MCF 10A (cell line): ENCODE results near the gene NPC2. TPM values are rescaled to one million over a fixed set of nuclear protein-coding genes. Genes with fewer than 3 reads are reported as not detected.

Experiments
- Bru-seq: library from RNA; stranded (reverse); fragments of 400-500 nt; gene quantifications from one replicate; lab custom pipeline; 2021; lab: Mats Ljungman, UMichigan
- BruChase-seq, 2 experiments: library from RNA; stranded (reverse); fragments of 400-500 nt; gene quantifications; one replicate each; lab custom pipeline; 2021; lab: Mats Ljungman, UMichigan
- BruUV-seq: library from RNA; stranded (reverse); fragments of 400-500 nt; replicated peaks from 2 replicates; lab custom pipeline; 2021; lab: Mats Ljungman, UMichigan
- CTCF ChIA-PET: fragments of 300-600 bp; sonication (Branson Sonifier 250); formaldehyde crosslinking; extraction: SDS; loops from one replicate; lab custom pipeline; 2021; ENCODE audit warnings: antibody characterized with exemption, inconsistent platforms; lab: Yijun Ruan, JAX
- POLR2A ChIA-PET: fragments of 300-600, 350-650 bp; sonication (Branson Sonifier 250); formaldehyde crosslinking; extraction: SDS; loops from one replicate; lab custom pipeline; 2020; ENCODE audit warnings: antibody characterized with exemption, inconsistent platforms; lab: Yijun Ruan, JAX
- DNase-seq: peaks from one replicate; pipeline ENCODE4 v3.0.0-alpha.2; 2018; ENCODE audit not compliant: unreplicated experiment
- H3K27ac Mint-ChIP-seq: one replicate; pipeline ENCODE4 v1.8.0; 2022; ENCODE audit warnings: mild to moderate bottlenecking, low read depth, mixed read lengths; ENCODE audit not compliant: unreplicated experiment
- H3K27me3 Mint-ChIP-seq: one replicate; pipeline ENCODE4 v1.8.0; 2022; ENCODE audit warnings: mixed read lengths; ENCODE audit not compliant: insufficient read depth, unreplicated experiment
- H3K36me3 Mint-ChIP-seq: one replicate; pipeline ENCODE4 v1.8.0; 2022; ENCODE audit warnings: mild to moderate bottlenecking, moderate library complexity, mixed read lengths; ENCODE audit not compliant: insufficient read depth, unreplicated experiment
- H3K4me1 Mint-ChIP-seq: one replicate; pipeline ENCODE4 v1.8.0; 2022; ENCODE audit warnings: mixed read lengths; ENCODE audit not compliant: insufficient read depth, unreplicated experiment
- H3K4me3 Mint-ChIP-seq: one replicate; pipeline ENCODE4 v1.8.0; 2022; ENCODE audit warnings: mild to moderate bottlenecking, moderate library complexity, mixed read lengths; ENCODE audit not compliant: unreplicated experiment
- H3K9me3 Mint-ChIP-seq: one replicate; pipeline ENCODE4 v1.8.0; 2022; ENCODE audit warnings: mixed read lengths; ENCODE audit not compliant: unreplicated experiment
- intact Hi-C: fragments of 100-400 bp; cut with micrococcal nuclease; formaldehyde crosslinking; loops from 2 replicates; pipeline ENCODE4 v1.14.1; 2022
- long read RNA-seq: library from polyadenylated mRNA; stranded (forward); transcript quantifications from one replicate; pipeline ENCODE4 v2.0.0, GENCODE V29; 2022
- total RNA-seq: library from RNA; stranded (reverse); gene quantifications from 2 replicates; pipeline ENCODE4 v1.2.3, GENCODE V29; 2022
- TF ChIP-seq, protein P1 (sequence below): fragments of 200-600 bp; IDR thresholded peaks from one replicate; pipeline ENCODE4 v1.8.0; 2022; ENCODE audit warnings: antibody characterized with exemption, mild to moderate bottlenecking; ENCODE audit not compliant: unreplicated experiment

Gene NPC2
- total RNA-seq (105 and 128 TPM in 2 replicates), Bru-seq, nascent RNA (percentile 70 among the genes with signal in this experiment), BruChase-seq, experiment 1, labeled RNA remaining after a 6-hour chase (percentile 73 among the genes with signal in this experiment), BruChase-seq, experiment 2, labeled RNA remaining after a 2-hour chase (percentile 62 among the genes with signal in this experiment)
- long read RNA-seq, transcript NPC2-207 (5 exons, 1,035 nt) = major isoform, 129 of 137 reads
- long read RNA-seq, partial matches to known transcripts = 1 of 137 reads
- long read RNA-seq, other reads (novel, unspliced or antisense) = 7 of 137 reads

DNA sequence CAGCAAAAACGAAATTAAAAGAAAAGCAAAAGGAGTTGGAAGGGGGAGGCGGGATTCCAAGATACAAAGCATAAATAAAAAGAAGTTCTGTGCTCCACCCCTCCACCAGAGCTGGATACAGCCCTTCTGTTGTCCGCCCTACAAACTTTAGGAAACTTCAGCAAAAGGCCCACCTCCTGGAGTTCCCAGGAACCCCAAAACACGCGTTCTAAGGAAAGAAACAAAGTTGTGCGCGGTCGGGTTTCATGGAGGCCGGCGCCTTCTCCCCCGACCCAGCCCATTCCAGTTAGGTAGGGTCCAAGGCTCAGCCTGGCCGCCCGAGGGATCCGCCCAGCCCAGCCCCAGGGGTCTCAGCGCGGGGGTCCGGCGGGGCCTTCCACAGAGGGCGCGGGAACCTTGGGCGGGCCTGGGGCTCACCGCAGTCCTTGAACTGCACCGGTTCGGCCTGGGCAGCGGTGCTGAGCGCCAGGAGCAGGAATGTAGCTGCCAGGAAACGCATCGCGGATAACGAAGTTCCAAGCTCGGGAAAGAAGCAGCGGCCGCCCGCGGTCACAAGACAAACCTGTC, at the start of gene NPC2:
Gene NPC2, minus strand, starts transcription at position 530 of the 567 bp plus-strand sequence. Its CDS starts 31 bp downstream, at position 499.
- CTCF ChIA-PET = interaction anchor here (0.7 to 2.0 kb wide), 6 partner anchors 8 to 1417 kb away, joined by 3 to 4 read pairs (median 3); no protein-coding TSS in a partner anchor
- Mint-ChIP-seq H3K4me1 (peaks cover 34% of the 10 kb centered on the region), H3K27ac (no peak within 1 kb of the TSS), H3K36me3 (peaks cover 18% of the 10 kb centered on the region), H3K27me3 (no peaks in the 10 kb centered on the region), H3K9me3 (no peaks in the 10 kb centered on the region), H3K4me3 (no peak within 1 kb of the TSS)
- POLR2A ChIA-PET = interaction anchor here (0.6 to 9.7 kb wide), 20 partner anchors 8 to 576 kb away, joined by 3 to 162 read pairs (median 4); partner anchors contain the start of genes ABCD4 and YLPM1
- BruUV-seq = no TSS peak
- TF ChIP-seq, protein P1, sequence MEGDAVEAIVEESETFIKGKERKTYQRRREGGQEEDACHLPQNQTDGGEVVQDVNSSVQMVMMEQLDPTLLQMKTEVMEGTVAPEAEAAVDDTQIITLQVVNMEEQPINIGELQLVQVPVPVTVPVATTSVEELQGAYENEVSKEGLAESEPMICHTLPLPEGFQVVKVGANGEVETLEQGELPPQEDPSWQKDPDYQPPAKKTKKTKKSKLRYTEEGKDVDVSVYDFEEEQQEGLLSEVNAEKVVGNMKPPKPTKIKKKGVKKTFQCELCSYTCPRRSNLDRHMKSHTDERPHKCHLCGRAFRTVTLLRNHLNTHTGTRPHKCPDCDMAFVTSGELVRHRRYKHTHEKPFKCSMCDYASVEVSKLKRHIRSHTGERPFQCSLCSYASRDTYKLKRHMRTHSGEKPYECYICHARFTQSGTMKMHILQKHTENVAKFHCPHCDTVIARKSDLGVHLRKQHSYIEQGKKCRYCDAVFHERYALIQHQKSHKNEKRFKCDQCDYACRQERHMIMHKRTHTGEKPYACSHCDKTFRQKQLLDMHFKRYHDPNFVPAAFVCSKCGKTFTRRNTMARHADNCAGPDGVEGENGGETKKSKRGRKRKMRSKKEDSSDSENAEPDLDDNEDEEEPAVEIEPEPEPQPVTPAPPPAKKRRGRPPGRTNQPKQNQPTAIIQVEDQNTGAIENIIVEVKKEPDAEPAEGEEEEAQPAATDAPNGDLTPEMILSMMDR = no peak
- intact Hi-C loops = loop anchor here (1.0 to 5.0 kb wide), 2 partner anchors 79 to 131 kb away; no protein-coding TSS in a partner anchor
- DNase-seq = no peak

DNA sequence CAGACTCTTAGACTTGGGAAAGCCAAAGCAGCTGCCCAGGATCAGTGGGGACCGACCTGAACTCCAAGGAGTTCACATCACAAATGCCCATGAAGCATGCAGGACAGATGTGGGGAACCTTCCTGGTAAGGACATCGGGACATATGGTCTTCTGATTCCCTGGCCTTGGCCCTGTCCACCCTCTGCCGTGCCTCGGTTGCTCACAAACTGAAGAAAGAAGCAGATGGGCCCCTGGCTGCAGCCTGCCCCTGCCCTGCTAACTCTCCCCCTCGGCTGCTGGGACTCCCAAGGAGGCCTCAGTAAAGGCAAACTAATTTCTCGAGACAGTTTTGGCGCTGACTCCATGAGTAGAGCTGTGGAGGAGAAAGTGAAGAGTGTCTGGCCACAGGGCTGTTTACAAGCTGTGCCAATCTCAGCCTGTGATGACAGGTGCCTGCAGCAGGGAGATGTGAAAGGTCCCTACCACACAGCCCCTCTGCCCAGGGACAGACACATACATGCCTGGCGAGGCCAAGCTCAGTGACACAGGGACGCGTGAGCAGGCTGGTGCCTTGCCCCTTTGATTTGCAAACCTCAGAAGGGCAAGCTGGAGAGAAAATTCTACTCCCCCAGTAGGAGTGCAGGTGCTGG, 49.1 kb upstream of the NPC2 start:
- no TSS peak for BruUV-seq
- Mint-ChIP-seq H3K27ac (no peak overlapping the region), H3K4me3 (no peak overlapping the region), H3K4me1 (peaks cover 4% of the 10 kb centered on the region), H3K36me3 (peaks cover 6% of the 10 kb centered on the region), H3K27me3 (no peaks in the 10 kb centered on the region), H3K9me3 (no peaks in the 10 kb centered on the region)
- TF ChIP-seq, protein P1 = no peak
- ChIA-PET POLR2A (no interaction called here), CTCF (interaction anchor here (1.7 kb wide), 1 partner anchor 31 kb away, joined by 6 read pairs; no protein-coding TSS in a partner anchor)
- no peak for DNase-seq
- intact Hi-C loops = no loop called here

DNA sequence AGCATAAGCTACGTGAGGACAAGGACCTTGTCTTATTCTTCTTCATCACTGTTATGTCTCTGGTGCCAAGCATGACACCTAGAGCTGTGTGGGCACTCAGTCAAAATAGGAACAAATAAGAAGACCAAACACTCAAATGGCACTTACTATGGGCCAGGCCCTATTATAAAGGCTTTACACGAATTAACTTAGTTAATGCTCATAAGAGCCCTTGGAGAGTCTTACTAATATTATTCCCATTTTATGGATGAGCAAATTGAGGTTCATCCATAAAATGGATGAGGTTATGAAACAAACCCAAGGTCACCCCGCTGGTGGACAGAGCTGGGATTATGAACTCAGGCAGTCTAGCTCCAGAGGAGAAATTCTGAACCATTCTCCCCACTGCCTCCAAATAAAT, 48.1 kb upstream of the NPC2 start:
- Mint-ChIP-seq H3K27ac (no peak overlapping the region), H3K36me3 (peaks cover 8% of the 10 kb centered on the region), H3K4me1 (peaks cover 1% of the 10 kb centered on the region), H3K9me3 (no peaks in the 10 kb centered on the region), H3K27me3 (no peaks in the 10 kb centered on the region), H3K4me3 (no peak overlapping the region)
- no peak for DNase-seq
- intact Hi-C loops = no loop called here
- TF ChIP-seq, protein P1 = no peak
- BruUV-seq = no TSS peak
- CTCF ChIA-PET = interaction anchor here (0.6 to 2.3 kb wide), 3 partner anchors 11 to 517 kb away, joined by 3 to 5 read pairs (median 3); partner anchors contain the start of gene LTBP2
- POLR2A ChIA-PET = no interaction called here

DNA sequence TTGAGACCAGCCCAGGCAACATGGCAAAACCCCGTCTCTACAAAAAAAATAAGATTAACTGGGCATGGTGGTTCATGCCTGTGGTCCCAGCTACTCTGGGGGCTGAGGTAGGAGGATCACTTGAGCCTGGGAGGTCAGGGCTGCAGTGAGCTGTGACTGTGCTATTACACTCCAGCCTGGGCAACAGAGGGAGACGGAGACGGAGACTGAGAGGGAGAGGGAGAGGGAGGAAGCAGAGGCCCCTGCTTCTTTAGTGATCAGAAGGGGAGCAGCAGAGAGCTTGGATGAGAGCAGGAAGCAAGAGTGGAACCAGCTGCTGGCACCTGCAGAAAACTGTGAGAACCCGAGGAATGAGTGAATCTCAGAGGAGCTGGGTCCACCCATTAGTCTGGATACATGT, 46.4 kb upstream of the NPC2 start:
- intact Hi-C loops = no loop called here
- Mint-ChIP-seq H3K36me3 (peaks cover 8% of the 10 kb centered on the region), H3K27me3 (no peaks in the 10 kb centered on the region), H3K27ac (no peak overlapping the region), H3K9me3 (no peaks in the 10 kb centered on the region), H3K4me3 (no peak overlapping the region), H3K4me1 (no peaks in the 10 kb centered on the region)
- no peak for DNase-seq
- CTCF ChIA-PET = interaction anchor here (0.6 to 2.3 kb wide), 2 partner anchors 10 to 543 kb away, joined by 3 to 5 read pairs; no protein-coding TSS in a partner anchor
- POLR2A ChIA-PET = no interaction called here
- BruUV-seq = no TSS peak
- TF ChIP-seq, protein P1 = no peak
